H9 (cell line): Measurements from ENCODE around the gene PFDN2. TPM values are rescaled to one million over a fixed set of nuclear protein-coding genes. Genes with fewer than 3 reads are reported as not detected.

Experiments
- DNase-seq: peaks from one replicate; pipeline ENCODE4 v3.0.0-alpha.2; 2017
- H2AFZ ChIP-seq: one replicate; pipeline ENCODE4 v1.6.1; 2013; ENCODE audit warnings: mild to moderate bottlenecking, low read length, control low read depth, moderate library complexity
- H2AK5ac ChIP-seq: 2 replicates; pipeline ENCODE4 v1.6.1; 2013; ENCODE audit warnings: low read length, control low read depth, mixed read lengths; ENCODE audit not compliant: insufficient read length
- H2BK120ac ChIP-seq: one replicate; pipeline ENCODE4 v1.6.1; 2013; ENCODE audit warnings: low read depth, mild to moderate bottlenecking, low read length, control low read depth, inconsistent platforms; ENCODE audit not compliant: poor library complexity, severe bottlenecking
- H2BK12ac ChIP-seq: 2 replicates; pipeline ENCODE4 v1.6.1; 2013; ENCODE audit warnings: low read length, control low read depth, mixed read lengths, low read depth; ENCODE audit not compliant: insufficient read length
- H2BK15ac ChIP-seq: 2 replicates; pipeline ENCODE4 v1.6.1; 2013; ENCODE audit warnings: low read depth, low read length, control low read depth
- H2BK20ac ChIP-seq: one replicate; pipeline ENCODE4 v1.6.1; 2013; ENCODE audit warnings: low read depth, mild to moderate bottlenecking, low read length, control low read depth, inconsistent platforms; ENCODE audit not compliant: poor library complexity, severe bottlenecking
- H2BK5ac ChIP-seq: 2 replicates; pipeline ENCODE4 v1.6.1; 2013; ENCODE audit warnings: low read length, control low read depth, mixed read lengths; ENCODE audit not compliant: insufficient read length
- H3K14ac ChIP-seq: 2 replicates; pipeline ENCODE4 v1.6.1; 2013; ENCODE audit warnings: low read length, control low read depth; ENCODE audit not compliant: insufficient read depth
- H3K18ac ChIP-seq: 2 replicates; pipeline ENCODE4 v1.6.1; 2013; ENCODE audit warnings: low read depth, mild to moderate bottlenecking, mixed read lengths, low read length, control low read depth; ENCODE audit not compliant: insufficient read length
- H3K23ac ChIP-seq: 2 replicates; pipeline ENCODE4 v1.6.1; 2013; ENCODE audit warnings: low read length, control low read depth, mixed read lengths, low read depth; ENCODE audit not compliant: insufficient read length
- H3K23me2 ChIP-seq: 2 replicates; pipeline ENCODE4 v1.6.1; 2013; ENCODE audit warnings: low read depth, mild to moderate bottlenecking, mixed read lengths, low read length, control low read depth; ENCODE audit not compliant: insufficient read length, poor library complexity, severe bottlenecking
- H3K27ac ChIP-seq: 2 replicates; pipeline ENCODE4 v1.5.1; 2013; ENCODE audit warnings: low read length, control low read depth, mixed read lengths, low read depth; ENCODE audit not compliant: insufficient read length
- H3K27me3 ChIP-seq: 2 replicates; pipeline ENCODE4 v1.6.1; 2013; ENCODE audit warnings: low read length, control low read depth, inconsistent platforms; ENCODE audit not compliant: insufficient read depth
- H3K4ac ChIP-seq: 2 replicates; pipeline ENCODE4 v1.6.1; 2013; ENCODE audit warnings: low read depth, mild to moderate bottlenecking, control low read depth, inconsistent platforms, low read length, moderate library complexity
- H3K4me1 ChIP-seq: 2 replicates; pipeline ENCODE4 v1.6.1; 2013; ENCODE audit warnings: low read length, control low read depth, inconsistent platforms; ENCODE audit not compliant: insufficient read depth
- H3K4me2 ChIP-seq: 2 replicates; pipeline ENCODE4 v1.6.1; 2013; ENCODE audit warnings: low read length, control low read depth, mixed read lengths; ENCODE audit not compliant: insufficient read length, insufficient read depth
- H3K56ac ChIP-seq: 2 replicates; pipeline ENCODE4 v1.6.1; 2013; ENCODE audit warnings: low read depth, mild to moderate bottlenecking, mixed read lengths, low read length, control low read depth; ENCODE audit not compliant: insufficient read length
- H3K79me1 ChIP-seq: 2 replicates; pipeline ENCODE4 v1.6.1; 2013; ENCODE audit warnings: low read depth, mild to moderate bottlenecking, moderate library complexity, low read length, control low read depth, inconsistent platforms; ENCODE audit not compliant: insufficient read depth, poor library complexity, severe bottlenecking
- H3K79me2 ChIP-seq: 2 replicates; pipeline ENCODE4 v1.6.1; 2013; ENCODE audit warnings: low read length, control low read depth, inconsistent platforms; ENCODE audit not compliant: insufficient read depth
- H3K9ac ChIP-seq: 2 replicates; pipeline ENCODE4 v1.6.1; 2013; ENCODE audit warnings: low read length, control low read depth, mixed read lengths; ENCODE audit not compliant: insufficient read length; ENCODE audit errors: extremely low read depth
- H3K9me3 ChIP-seq: one replicate; pipeline ENCODE4 v1.6.1; 2013; ENCODE audit warnings: low read depth, low read length, inconsistent platforms; ENCODE audit not compliant: control insufficient read depth
- H3T11ph ChIP-seq: one replicate; pipeline ENCODE4 v1.6.1; 2013; ENCODE audit warnings: mild to moderate bottlenecking, low read length, control low read depth, inconsistent platforms
- H4K20me1 ChIP-seq: one replicate; pipeline ENCODE4 v1.6.1; 2013; ENCODE audit not compliant: control insufficient read depth, insufficient read length, insufficient read depth
- H4K5ac ChIP-seq: 2 replicates; pipeline ENCODE4 v1.6.1; 2013; ENCODE audit warnings: low read depth, mild to moderate bottlenecking, mixed read lengths, low read length, control low read depth; ENCODE audit not compliant: insufficient read length
- H4K8ac ChIP-seq: replicated peaks from 2 replicates; pipeline ENCODE4 v1.6.1; 2013; ENCODE audit warnings: low read length, control low read depth, mixed read lengths, low read depth; ENCODE audit not compliant: insufficient read length
- H4K91ac ChIP-seq: 2 replicates; pipeline ENCODE4 v1.6.1; 2013; ENCODE audit warnings: low read depth, mild to moderate bottlenecking, moderate library complexity, mixed read lengths, low read length, control low read depth; ENCODE audit not compliant: insufficient read length
- H3K27ac Mint-ChIP-seq, 3 experiments: 2 replicates in 2 of 3; 3 replicates in 1 of 3; pipeline ENCODE4 v1.8.0; 2020 to 2021; ENCODE audit warnings: mixed read lengths in 3 of 3, mild to moderate bottlenecking in 1 of 3, moderate library complexity in 1 of 3
- H3K27me3 Mint-ChIP-seq: 2 replicates; pipeline ENCODE4 v1.8.0; 2021; ENCODE audit warnings: low read depth, mild to moderate bottlenecking, moderate library complexity, mixed read lengths
- H3K36me3 Mint-ChIP-seq, 3 experiments: 2 replicates in 2 of 3; 3 replicates in 1 of 3; pipeline ENCODE4 v1.8.0; 2020 to 2021; ENCODE audit warnings: low read depth in 3 of 3, mixed read lengths in 3 of 3; ENCODE audit not compliant: insufficient read depth in 1 of 3
- H3K4me1 Mint-ChIP-seq, 2 experiments: 2 replicates each; pipeline ENCODE4 v1.8.0; 2020; ENCODE audit warnings: mixed read lengths in 2 of 2
- H3K4me3 Mint-ChIP-seq, 2 experiments: 2 replicates in 1 of 2; 3 replicates in 1 of 2; pipeline ENCODE4 v1.8.0; 2020 to 2021; ENCODE audit warnings: mild to moderate bottlenecking in 2 of 2, mixed read lengths in 2 of 2, moderate library complexity in 1 of 2
- H3K9me3 Mint-ChIP-seq, 2 experiments: 2 replicates in 1 of 2; 3 replicates in 1 of 2; pipeline ENCODE4 v1.8.0; 2020; ENCODE audit warnings: mild to moderate bottlenecking in 2 of 2, mixed read lengths in 2 of 2, moderate library complexity in 1 of 2
- CTCF ChIP-seq: fragments of 200-600 bp; sonication (generic); conservative IDR thresholded peaks from 3 replicates; pipeline ENCODE4 v1.8.0; 2021; ENCODE audit warnings: antibody characterized with exemption, mild to moderate bottlenecking
- WGBS: extraction: QIAGEN DNeasy Blood & Tissue Kit; methylation state at CpG from one replicate; pipeline ENCODE4 v1.1.7; 2013; ENCODE audit warnings: missing lambda C conversion rate, low lambda C conversion rate, mixed read lengths; ENCODE audit not compliant: insufficient read length; ENCODE audit errors: extremely low coverage; 5-methylcytosine and 5-hydroxymethylcytosine counted together
- total RNA-seq: library from RNA; stranded (reverse); gene quantifications from 2 replicates; pipeline ENCODE4 v1.2.1, GENCODE V29; 2021

The PFDN2 gene
- total RNA-seq, 1 experiment from 2014 or later: 71.8 TPM

- no peak overlapping the region for H3K4me3 Mint-ChIP-seq
These were observed 45.9 kb downstream of the PFDN2 start for GRCh38 chr1:161071886-161072371.

More at GRCh38 chr1:161071886-161072371, 45.9 kb downstream of the PFDN2 start:
- no peak overlapping the region for H3K27ac ChIP-seq
- no peak overlapping the region for H3K18ac ChIP-seq
- no peak overlapping the region for H2BK20ac ChIP-seq
- no peaks in the 10 kb centered on the region for H3K23me2 ChIP-seq
- H3K27me3 ChIP-seq: no peaks in the 10 kb centered on the region
- no peaks in the 10 kb centered on the region; a peak in 1 of 5 replicates for H3K9me3 Mint-ChIP-seq
- peak; percentile 77 for DNase-seq
- H2BK12ac ChIP-seq: no peak overlapping the region
- H2BK5ac ChIP-seq: no peak overlapping the region
- no peak overlapping the region for H2AK5ac ChIP-seq
- no peaks in the 10 kb centered on the region for H3K36me3 Mint-ChIP-seq
- no peak overlapping the region for H3K9ac ChIP-seq
- no peak overlapping the region for H3K56ac ChIP-seq
- no peak overlapping the region for H3K27ac Mint-ChIP-seq
- no peak overlapping the region for H3K23ac ChIP-seq
- no peaks in the 10 kb centered on the region for H3K4me1 ChIP-seq
- H4K8ac ChIP-seq: no peak overlapping the region
- no peaks in the 10 kb centered on the region for H3K79me2 ChIP-seq
- WGBS: no CpG with 5 or more reads among the region's 9 CpGs
- peaks cover 11% of the 10 kb centered on the region for H3K27me3 Mint-ChIP-seq
- H2BK120ac ChIP-seq: no peak overlapping the region
- no peaks in the 10 kb centered on the region for H3K9me3 ChIP-seq
- H3K14ac ChIP-seq: no peak overlapping the region
- no peak overlapping the region for H4K5ac ChIP-seq
- no peak overlapping the region for H3K4ac ChIP-seq
- H2BK15ac ChIP-seq: no peak overlapping the region
- H3K79me1 ChIP-seq: no peaks in the 10 kb centered on the region
- H3K4me1 Mint-ChIP-seq: peaks cover 12 to 15% of the 10 kb centered on the region in 2 experiments
- H4K20me1 ChIP-seq: no peaks in the 10 kb centered on the region
- no peak overlapping the region for H2AFZ ChIP-seq
- no peak overlapping the region for H3T11ph ChIP-seq
- no peak overlapping the region for H3K4me2 ChIP-seq
- TF ChIP-seq CTCF: peak; percentile 83
- no peak overlapping the region for H4K91ac ChIP-seq
